GM20000 (cell line): ENCODE results near the gene GJA8.

Source experiments
- DNase-seq: peaks from one replicate; pipeline ENCODE4 v3.0.0; 2012; ENCODE audit warnings: low spot score
- TF ChIP-seq, protein P1 (sequence below): IDR thresholded peaks from 2 replicates; pipeline ENCODE4 v1.5.1; 2012; ENCODE audit warnings: mild to moderate bottlenecking, control low read depth; ENCODE audit errors: extremely low read depth, missing control alignments

Gene GJA8

DNA sequence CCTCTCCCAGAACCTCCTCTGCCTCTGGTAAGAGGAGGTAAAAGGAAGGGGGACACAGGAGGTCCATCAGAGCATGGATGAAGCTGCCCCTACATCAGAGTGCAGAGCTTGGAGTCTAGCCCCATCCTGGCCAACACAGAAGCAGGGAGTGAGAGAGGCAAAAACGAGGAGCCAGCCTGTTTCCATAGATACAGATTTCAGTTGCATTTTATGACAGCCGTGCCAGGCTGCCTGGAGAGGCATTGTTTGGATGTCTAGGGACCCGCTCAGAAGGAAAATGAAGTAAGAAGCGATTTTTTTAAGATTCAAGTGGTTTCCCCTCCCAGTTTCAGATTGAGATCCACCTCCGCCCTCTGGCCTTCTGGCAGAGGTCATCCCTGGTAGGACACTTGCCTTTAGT lies 11.5 kb upstream of the GJA8 start:
- DNase-seq = no peak
- TF ChIP-seq, protein P1, sequence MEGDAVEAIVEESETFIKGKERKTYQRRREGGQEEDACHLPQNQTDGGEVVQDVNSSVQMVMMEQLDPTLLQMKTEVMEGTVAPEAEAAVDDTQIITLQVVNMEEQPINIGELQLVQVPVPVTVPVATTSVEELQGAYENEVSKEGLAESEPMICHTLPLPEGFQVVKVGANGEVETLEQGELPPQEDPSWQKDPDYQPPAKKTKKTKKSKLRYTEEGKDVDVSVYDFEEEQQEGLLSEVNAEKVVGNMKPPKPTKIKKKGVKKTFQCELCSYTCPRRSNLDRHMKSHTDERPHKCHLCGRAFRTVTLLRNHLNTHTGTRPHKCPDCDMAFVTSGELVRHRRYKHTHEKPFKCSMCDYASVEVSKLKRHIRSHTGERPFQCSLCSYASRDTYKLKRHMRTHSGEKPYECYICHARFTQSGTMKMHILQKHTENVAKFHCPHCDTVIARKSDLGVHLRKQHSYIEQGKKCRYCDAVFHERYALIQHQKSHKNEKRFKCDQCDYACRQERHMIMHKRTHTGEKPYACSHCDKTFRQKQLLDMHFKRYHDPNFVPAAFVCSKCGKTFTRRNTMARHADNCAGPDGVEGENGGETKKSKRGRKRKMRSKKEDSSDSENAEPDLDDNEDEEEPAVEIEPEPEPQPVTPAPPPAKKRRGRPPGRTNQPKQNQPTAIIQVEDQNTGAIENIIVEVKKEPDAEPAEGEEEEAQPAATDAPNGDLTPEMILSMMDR = no peak

GRCh38 chr1:147892216-147892615 lies 10.4 kb upstream of the GJA8 start:
- no peak for DNase-seq
- TF ChIP-seq, protein P1 = no peak

GRCh38 chr1:147892731-147893214 lies 9.8 kb upstream of the GJA8 start:
- TF ChIP-seq, protein P1 = peak; percentile 94
- DNase-seq = peak; percentile 61

DNA sequence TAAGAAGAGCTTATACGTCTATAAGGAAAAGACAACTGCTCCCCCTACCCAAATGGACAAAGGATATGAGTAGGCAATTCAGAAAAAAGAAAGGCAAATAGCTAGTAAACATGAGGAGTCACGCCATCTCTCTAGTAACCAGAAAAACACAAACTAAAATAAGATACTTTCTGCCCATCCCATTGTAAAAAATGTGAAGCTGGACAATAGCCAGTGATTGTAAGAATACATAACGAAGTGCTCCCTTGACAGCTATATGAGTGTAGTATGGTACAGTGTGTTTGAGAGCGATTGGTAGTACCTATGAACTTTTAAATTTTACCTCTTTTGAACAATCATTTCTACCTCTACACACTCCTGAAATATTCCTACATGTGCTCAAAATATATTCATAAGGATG lies 7.5 kb upstream of the GJA8 start:
- TF ChIP-seq, protein P1 = no peak
- no peak for DNase-seq

- TF ChIP-seq, protein P1 = no peak
- DNase-seq = no peak
Measured at GRCh38 chr1:147897029-147897752, 5.4 kb upstream of the GJA8 start.

DNA sequence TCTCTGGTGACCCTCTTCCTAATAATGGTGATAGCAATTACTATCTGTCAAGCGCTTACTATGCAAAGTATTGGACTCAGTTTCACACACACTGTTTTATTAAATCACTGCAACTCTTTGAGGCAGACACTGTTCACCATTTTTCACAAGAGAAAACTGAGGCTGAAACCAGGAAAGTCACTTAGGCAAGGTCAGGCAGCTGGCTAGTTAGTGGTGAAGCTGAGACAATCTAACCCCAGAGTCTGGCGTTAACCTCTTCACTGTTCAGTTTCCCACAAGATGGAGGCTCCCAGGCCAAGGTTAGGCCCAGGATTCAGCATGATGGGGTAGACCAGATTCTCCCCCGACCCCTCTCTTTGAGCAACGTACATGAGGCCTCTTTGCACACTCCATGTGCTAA lies 4.8 kb upstream of the GJA8 start:
- no peak for DNase-seq
- TF ChIP-seq, protein P1 = no peak

- no peak for DNase-seq
- TF ChIP-seq, protein P1 = no peak
Measured at GRCh38 chr1:147904726-147905125, 2.1 kb downstream of the GJA8 start.
